ENCODE data around the gene AQR.
A peak's percentile ranks its signal among the peaks of the same experiment; 100 is the strongest.
"Not testable (repeated sequence)": the region's sequence is repeated elsewhere in the genome, so short reads cannot be mapped to it uniquely, and the experiment has no call there.

AQR gene

DNA sequence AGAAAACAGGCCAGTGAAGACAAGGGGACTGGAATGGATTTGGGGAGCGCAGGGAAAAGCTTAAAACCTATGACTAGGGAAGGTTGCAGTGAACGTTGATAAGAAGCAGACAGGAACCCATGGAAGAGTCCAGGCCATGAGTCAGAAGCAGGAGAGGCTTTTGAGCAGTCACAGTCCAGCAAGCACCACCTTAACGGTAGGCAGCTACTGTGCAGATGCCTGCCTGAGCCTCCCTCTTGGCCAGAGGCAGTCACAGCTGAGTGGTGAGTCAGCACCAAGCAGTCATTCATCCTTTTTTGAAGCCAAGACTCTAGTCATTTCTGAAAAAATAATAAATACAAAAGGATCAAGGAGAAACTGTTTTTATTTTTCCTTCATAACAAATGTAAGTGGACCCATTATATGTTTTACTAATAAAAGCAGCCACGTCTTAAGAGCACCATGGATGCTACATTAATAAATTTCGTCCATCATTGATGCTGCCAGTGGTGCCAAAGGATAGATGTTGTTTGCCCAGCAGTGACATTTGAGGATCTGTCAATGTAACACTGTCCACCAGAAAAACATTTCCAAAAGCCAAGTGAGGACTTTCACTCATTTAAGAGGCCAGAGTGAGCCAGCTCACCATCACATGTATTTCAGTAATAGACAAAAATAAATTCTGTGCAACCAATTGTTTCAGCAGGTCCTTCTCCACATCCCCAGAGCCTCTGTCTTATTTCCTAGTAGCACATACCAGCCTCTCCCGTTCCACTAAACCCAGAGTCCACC is 132.1 kb downstream of the AQR start:
- peak; percentile 53 for DNase-seq (ENCODE audit: low read depth)
- H3K4me3 ChIP-seq (ENCODE audit: low read depth, low read length) = no peak overlapping the region

DNA sequence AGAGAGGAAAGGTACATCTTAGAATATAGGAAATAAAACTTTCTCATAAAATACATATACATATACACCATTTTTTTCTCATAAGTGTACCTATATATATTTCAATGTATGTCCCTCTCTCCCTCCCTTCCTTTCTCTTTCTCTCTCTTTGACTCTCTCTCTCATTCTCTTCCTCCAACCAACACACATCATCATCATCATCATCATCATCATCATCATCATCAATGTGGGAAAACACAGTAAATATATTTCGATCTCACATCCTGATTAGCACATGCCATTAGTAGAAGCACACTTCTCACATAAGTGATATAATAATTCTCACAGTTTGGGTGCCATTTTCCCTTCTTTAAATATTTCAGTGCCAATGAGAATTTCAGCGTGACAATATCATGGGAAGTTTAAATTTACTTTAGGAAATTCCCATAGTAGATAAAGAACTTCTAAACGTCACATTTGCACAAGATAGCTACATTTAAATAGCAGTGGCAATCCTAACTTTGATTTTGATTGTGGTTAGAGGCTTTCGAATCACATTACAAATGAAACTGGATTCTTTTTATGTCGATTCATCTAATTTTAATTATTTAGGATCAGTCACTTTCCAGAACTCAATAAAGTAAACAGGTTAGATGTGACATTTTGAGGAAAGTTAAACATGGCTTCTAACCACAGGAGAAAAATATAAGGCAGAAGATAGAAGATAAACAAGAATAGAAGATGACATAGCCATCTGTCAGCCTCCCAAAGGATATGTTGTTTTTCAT is 141.2 kb downstream of the AQR start:
- H3K4me3 ChIP-seq (ENCODE audit: low read depth, low read length) = no peak overlapping the region
- DNase-seq (ENCODE audit: low read depth) = no peak

DNA sequence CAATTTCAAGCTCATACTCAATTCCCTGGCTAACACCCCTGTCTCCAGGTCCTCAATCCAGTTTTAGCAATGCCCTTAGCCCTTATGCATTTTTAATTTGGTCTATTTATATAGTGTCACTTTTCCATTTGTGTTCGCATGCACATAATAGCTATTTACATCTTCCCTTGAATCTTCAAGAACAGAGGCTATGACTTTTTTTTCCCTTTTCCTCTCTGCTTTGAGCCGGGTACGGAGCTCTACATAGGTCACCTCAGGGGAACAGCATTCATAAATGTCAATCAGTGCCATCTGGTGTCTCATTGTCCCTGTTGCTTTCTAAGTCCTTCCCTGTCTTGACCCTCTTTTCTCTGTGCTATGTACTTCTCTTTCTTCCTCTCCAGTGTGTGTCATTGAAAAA is 147.7 kb downstream of the AQR start:
- no peak for DNase-seq (ENCODE audit: low read depth)
- H3K4me3 ChIP-seq (ENCODE audit: low read depth, low read length) = no peak overlapping the region

DNA sequence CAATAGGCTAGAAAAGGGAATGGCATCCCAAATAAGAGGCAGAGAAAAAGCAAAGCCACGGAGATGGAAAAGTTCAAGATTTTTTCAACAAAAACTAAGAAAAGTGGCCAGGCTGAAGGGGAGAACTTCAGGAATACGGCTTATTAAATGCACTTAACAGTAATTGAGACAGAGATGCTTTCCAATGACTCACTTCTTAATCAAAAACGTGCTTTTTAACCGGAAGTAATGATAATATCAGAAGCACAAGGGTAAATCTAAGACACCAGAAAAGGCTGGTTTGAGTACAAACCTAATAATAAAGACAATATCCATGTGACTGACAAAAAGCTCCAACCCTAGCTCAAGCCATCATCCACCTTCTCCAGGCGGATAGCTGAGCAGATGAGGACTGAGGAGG is 149.4 kb downstream of the AQR start:
- no peak for DNase-seq (ENCODE audit: low read depth)
- H3K4me3 ChIP-seq (ENCODE audit: low read depth, low read length) = no peak overlapping the region

DNA sequence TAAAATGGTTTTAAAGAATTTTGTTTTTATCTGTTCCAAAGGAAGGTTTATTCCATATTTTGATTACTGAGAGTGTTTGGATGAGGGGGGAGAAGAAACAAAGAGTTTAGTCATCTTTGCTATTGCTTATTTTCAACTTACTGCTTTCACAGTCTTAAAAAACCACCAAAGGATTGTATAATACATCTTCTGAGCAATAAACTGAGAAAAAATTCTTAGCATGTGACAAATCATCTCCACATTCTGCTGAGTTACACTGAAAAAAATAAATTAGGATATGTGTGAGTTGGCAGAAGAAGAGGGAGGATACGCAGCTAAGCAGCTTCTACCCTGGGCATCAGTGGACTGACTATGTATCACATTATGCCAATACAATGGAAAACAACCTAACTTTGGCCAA is 151.0 kb downstream of the AQR start:
- DNase-seq (ENCODE audit: low read depth) = no peak
- no peak overlapping the region for H3K4me3 ChIP-seq (ENCODE audit: low read depth, low read length)

DNA sequence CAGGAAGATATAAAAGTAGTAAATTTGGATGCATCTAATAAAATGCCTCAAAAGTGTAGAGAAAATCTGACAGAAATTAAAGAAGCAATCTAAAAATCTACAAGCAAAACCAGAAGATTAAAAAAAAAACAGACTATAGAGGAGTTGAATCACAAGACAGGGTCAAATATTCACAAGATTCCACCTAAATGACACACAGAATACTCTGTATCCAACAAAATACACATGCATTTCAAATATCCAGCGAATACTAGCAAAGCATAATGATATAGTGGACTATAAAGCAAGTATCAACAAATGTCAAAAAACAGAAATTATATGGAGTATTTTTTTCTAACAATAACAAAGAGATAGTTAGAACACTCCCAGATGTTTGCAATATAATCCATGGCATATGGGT is 153.7 kb downstream of the AQR start:
- no peak overlapping the region for H3K4me3 ChIP-seq (ENCODE audit: low read depth, low read length)
- no peak for DNase-seq (ENCODE audit: low read depth)

DNA sequence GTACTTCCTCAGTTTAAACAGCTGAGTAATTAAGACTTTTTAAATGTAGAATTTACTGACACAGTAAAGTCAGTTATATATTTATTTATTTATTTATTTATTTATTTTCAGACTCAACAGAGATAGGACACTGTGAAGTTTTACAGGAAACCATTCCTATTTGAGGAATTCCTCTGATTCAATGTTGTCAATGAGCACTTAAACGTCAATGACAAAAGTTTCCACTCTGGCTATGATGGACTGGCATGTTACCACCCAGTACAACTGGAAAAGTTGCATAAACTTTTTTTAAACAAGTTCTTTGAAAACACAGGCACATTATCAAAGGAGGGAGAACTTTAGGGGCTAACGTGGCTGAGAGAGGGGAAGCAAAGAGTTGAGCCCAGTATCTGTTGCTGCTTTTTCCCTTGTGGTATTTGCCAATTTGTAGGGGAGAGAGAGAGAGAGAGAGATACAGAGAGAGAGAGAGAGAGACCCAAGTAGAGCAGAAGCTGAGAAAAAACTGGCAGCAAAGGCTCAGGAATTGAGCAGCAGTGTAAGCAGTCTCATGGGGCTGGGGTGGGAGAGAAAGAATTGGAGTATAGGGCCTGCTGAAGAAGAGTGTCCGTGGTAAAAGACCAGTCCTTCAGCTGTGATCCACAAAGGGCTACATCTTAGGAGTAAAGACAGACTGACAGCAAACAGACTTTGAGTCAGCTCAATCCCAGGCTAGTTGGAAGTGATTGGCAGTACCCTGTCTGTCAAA is 155.9 kb downstream of the AQR start:
- no peak overlapping the region for H3K4me3 ChIP-seq (ENCODE audit: low read depth, low read length)
- DNase-seq (ENCODE audit: low read depth) = no peak

DNA sequence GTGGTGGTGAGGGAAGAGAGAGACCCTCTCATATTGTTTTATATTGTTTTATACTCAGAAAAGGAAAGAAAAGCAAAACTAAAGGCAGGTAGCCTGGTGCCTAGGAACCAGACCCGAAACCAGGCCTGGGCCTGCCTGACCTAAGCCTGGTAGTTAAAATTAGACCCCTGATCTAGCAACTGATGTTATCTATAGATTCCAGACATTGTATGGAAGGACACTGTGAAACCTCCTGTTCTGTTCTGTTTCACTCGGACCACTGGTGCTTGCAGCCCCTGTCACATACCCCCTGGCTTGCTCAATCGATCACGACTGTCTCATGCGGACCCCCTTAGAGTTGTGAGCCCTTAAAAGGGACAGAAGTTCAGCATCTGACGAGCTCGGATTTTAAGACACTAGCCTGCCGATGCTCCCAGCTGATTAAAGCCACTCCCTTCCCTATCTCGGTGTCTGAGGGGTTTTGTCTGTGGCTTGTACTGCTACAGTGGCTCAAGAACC is 156.6 kb downstream of the AQR start:
- not testable (repeated sequence) for H3K4me3 ChIP-seq (ENCODE audit: low read depth, low read length); DNase-seq (ENCODE audit: low read depth)

DNA sequence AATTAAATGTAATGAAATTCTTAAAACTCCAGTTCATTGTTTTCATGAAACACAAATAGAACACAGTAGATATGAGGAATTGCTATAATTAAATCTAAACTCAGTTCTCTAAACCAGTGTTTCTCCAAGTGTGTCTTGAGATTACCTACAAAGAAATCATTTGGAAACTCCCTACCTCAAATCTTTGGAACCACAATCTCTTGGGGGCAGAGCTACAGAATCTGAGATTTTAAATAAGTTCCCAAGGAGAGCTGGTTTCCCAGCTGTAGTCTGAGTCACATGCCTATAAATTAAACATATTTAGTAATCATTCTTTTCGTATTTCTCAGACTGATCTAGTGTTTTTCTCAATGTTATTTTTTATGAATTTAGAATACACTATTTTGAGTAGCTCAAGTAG is 157.2 kb downstream of the AQR start:
- H3K4me3 ChIP-seq (ENCODE audit: low read depth, low read length) = no peak overlapping the region
- DNase-seq (ENCODE audit: low read depth) = no peak

DNA sequence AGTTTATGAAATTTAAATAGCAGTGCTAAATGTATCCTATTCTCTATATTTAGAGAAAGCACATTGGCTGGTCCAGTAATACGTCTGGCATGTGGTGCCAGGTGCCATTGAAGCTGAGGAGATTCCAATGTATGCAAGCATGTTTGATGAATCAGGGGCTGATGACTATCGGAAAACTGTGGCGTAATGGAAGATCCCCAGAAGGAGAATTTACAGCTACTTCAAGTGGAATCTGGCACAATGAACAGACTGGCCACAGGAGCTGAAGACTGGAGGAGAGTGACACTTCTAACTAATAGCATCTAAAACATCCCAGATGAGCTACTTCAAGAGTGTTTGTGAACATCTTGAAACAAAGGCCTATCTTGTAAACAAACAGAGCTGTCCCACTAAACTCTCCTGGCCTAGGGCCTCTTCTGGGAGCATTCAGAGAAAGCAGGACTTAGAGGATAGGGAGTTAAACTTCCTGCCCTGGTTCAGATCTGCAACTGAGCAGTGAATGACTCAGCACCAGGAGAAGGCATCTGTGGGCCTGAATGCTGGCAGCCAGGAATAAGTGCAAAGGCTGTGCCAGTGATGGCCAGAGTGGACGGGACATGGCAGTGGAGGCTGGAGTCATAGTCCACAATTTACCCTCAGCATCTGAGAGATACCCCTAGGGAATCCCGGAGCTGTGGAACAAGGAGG is 159.0 kb downstream of the AQR start:
- H3K4me3 ChIP-seq (ENCODE audit: low read depth, low read length) = no peak overlapping the region
- peak; percentile 96 for DNase-seq (ENCODE audit: low read depth)

- no peak for DNase-seq (ENCODE audit: low read depth)
- H3K4me3 ChIP-seq (ENCODE audit: low read depth, low read length) = no peak overlapping the region
Observed at GRCh38 chr15:34809186-34809585, 160.4 kb downstream of the AQR start.

DNA sequence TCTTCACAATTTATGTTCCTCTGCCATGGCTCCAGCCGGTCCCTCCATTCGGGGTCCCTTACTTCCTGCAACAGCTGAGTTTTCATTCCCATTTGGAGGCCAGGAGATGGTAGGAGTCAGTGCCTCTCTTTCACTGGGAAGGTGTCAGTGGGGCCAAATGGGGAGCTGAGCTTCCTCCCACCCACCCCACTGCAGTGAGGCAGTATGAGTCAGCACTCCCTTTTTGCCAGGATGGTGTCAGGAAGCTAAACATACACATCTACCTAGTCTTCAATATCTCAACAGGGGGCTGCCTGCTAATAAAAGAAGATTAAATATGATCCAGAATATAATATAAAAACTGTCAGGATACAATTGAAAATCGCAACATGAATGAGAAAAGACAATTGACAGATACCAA is 161.5 kb downstream of the AQR start:
- H3K4me3 ChIP-seq (ENCODE audit: low read depth, low read length) = no peak overlapping the region
- no peak for DNase-seq (ENCODE audit: low read depth)

- DNase-seq (ENCODE audit: low read depth) = not testable (repeated sequence)
Observed at GRCh38 chr15:34807241-34807640, 162.3 kb downstream of the AQR start.

GRCh38 chr15:34804776-34805175 is 164.8 kb downstream of the AQR start:
- no peak overlapping the region for H3K4me3 ChIP-seq (ENCODE audit: low read depth, low read length)

More at GRCh38 chr15:34807241-34807640, 162.3 kb downstream of the AQR start:
- H3K4me3 ChIP-seq (ENCODE audit: low read depth, low read length) = not testable (repeated sequence)

GRCh38 chr15:34804113-34804512 is 165.4 kb downstream of the AQR start:
- no peak for DNase-seq (ENCODE audit: low read depth)
- no peak overlapping the region for H3K4me3 ChIP-seq (ENCODE audit: low read depth, low read length)

More at GRCh38 chr15:34804776-34805175, 164.8 kb downstream of the AQR start:
- DNase-seq (ENCODE audit: low read depth) = no peak

GRCh38 chr15:34802803-34803750 is 166.5 kb downstream of the AQR start:
- no peak overlapping the region for H3K4me3 ChIP-seq (ENCODE audit: low read depth, low read length)
- no peak for DNase-seq (ENCODE audit: low read depth)

- no peak for DNase-seq (ENCODE audit: low read depth)
- no peak overlapping the region for H3K4me3 ChIP-seq (ENCODE audit: low read depth, low read length)
Observed at GRCh38 chr15:34802371-34802770, 167.2 kb downstream of the AQR start.
